ENCODE data around the gene ADGRL3.

ADGRL3 gene

DNA sequence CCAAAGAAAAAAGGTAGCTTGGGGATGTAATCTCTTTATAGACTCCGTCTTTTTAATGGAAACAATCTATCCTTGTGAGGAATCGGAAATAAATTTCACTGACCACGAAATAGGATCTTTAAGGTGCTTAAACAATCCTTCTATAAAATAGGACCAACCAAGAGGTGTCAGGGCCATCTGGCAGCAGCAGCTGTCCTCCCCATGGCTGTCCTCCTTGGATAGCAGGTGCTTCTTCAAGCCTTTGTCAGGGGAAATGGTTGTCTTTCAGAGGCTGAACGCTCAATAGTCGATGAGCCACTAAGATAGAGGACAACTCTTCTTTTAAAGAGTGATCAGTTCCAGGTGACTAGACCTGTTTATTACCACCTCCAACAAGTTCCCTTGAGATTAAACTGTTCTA lies 231.0 kb downstream of the ADGRL3 start:
- DNase-seq: no peak

- no peak for DNase-seq
Measured at GRCh38 chr4:61437923-61438322, 237.8 kb downstream of the ADGRL3 start.

DNA sequence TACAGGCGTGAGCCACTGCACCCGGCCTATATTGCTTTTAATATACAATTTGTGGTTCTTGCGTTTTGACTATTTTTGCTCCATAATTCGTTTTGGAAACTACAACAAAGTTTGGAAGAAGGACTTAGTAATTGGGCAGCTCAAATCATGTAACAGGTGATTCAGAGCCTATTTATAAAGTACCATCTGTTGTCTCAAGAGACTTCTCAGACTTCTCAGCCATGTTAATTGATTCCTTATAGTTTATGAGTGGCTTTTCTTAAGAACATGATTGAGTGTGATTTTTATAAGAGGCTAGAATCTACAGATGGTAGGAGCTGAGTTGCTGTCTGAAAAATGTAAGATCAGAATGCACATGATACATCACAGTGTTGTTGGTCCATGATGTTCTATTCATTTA lies 240.2 kb downstream of the ADGRL3 start:
- DNase-seq: no peak

GRCh38 chr4:61442936-61443335 lies 242.8 kb downstream of the ADGRL3 start:
- no peak for DNase-seq

GRCh38 chr4:61443813-61444510 lies 243.8 kb downstream of the ADGRL3 start:
- no peak for DNase-seq

DNA sequence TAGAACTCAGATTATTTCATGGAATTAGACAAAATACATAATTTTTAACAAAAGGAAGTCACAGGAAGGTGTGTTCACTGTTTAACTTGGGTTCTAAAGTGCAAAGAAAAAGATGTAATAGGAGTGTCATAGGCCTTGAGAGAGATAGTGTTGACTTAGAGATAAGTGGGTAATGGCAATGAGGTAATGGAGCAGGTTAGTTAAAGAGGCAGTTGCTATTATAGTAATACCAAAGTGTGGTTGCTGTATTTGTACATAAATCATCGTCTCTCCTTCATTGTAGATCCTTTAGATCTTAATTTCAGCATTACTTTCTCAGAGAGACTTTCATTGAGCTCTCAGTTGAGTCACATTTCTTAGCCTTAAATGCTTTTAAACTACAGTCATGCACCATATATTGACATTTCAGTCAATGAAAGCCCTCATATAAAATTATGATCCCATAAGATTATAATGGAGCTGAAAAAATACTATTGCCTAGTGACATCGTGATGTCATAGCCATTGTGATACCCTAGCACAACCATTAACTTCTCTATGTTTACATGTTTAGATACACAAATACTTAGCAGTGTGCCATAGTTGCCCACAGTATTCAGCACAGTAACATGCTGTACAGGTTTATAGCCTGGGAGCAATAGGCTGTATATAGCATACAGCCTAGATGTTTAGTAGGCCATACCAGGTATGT lies 245.4 kb downstream of the ADGRL3 start:
- no peak for DNase-seq

GRCh38 chr4:61446941-61447340 lies 246.8 kb downstream of the ADGRL3 start:
- no peak for DNase-seq

DNA sequence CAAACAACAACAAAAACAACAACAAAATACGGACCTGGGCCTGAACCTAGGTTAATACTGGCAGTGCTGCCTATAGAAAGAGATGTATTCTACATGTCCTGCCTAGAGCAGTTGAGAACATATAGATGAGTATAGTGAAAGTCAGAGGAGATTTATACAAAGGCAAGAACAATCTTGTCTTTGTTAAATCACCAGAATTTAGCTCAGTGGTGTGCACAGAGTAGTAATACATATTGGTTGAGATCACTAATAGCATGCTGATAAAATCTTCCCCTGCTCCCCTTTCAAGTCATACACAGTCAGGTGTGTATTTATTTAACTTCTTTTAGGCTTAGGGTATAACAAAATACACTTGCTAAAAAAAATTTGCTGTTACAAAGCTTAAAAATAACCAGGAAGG lies 247.8 kb downstream of the ADGRL3 start:
- DNase-seq: no peak

- DNase-seq: no peak
Measured at GRCh38 chr4:61451935-61452334, 251.8 kb downstream of the ADGRL3 start.

- no peak for DNase-seq
Measured at GRCh38 chr4:61461956-61462355, 261.8 kb downstream of the ADGRL3 start.

DNA sequence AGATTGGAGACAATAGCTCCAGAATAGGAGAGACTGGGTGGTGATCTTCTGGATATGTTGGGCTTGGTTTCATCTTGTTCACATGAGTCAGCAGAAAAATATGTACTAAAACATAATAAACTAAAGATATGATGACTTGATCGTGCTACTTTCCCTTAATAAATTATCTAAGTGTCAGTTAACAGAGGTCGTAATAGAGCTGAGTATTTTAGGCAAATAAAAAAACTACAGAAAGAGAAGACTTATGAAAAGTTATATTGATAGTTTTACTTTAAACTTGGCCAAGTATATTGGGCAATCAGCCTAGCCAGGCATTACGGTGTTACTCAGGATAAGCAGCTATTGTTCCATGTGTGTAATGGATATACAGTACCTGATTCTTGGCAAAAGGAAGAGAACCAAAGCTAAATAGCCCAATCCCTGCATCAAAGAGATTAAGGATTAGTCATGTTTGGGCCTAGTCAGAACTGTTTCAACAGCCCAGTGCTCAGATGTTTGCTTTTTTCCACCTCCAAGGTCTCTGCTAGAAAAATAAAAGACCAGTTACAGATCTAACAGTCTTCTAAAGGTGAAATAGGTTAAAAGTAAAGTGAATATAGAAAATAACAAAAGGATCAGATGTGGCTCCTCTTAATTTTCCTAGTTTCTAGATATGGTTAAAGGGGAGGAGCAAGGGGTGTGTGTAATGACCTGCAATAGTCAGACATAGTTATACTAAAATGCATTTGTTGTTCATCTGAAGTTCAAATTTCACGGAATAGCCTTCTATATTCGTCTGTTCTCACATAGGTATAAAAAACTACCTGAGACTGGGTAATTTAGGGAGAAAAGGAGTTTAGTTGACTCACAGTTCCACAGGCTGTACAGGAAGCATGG lies 262.6 kb downstream of the ADGRL3 start:
- DNase-seq: no peak

- DNase-seq: no peak
Measured at GRCh38 chr4:61468024-61468720, 268.0 kb downstream of the ADGRL3 start.

- DNase-seq: no peak
Measured at GRCh38 chr4:61473306-61473705, 273.2 kb downstream of the ADGRL3 start.

DNA sequence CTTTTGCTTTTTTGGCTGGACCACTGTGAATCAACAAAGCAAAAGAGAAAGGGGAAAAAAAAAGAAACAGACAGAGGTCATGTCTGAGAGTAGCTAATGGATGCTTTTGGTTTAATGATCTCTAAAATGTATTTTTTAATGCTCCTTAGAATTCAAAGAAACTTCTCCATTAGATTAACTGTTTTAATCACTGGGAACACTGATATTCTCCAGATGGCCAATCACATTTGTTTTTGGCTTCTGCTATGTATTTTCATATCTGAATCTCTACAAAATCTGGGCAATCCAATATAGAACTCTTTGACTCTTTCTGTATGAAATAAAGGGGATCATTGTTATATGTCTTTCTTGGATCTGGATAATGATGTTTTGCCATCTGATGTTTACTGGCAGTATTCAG lies 278.2 kb downstream of the ADGRL3 start:
- DNase-seq: no peak

DNA sequence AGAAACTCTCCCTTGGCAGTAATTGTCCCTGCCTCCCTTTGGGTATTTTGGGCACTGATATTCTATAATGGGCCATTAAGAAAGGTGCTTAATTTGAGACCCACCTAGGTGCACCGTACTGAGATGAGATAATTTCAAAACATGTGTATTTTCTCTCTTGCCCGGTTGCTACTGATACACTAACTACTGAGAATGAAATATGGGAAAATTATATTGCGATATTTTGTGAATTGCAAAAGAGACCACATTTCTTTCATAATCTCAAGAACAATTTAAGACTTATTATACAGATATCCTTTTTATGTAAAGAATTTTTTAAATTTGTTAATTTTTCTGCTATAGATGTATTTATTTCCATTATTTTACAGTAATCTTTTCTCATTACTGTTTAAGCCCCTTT lies 284.9 kb downstream of the ADGRL3 start:
- DNase-seq: no peak

DNA sequence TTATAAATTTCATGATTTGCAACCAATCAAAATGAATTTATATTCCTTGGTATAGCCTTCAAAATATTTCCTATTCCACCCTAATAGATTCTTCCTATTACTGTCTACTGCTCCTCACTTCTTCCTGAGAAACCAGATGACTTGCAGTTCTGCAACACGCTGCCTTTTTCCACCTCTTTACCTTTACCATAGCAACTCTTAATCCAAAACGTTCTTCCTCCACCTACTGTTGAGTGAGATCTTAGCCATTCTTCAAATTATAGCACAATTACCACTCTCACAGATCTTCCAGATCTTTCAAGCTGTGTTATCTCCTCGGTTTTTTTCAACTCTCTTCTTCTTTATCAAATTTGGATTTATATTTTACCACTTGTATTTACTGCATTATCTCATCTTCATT lies 289.8 kb downstream of the ADGRL3 start:
- DNase-seq: no peak

DNA sequence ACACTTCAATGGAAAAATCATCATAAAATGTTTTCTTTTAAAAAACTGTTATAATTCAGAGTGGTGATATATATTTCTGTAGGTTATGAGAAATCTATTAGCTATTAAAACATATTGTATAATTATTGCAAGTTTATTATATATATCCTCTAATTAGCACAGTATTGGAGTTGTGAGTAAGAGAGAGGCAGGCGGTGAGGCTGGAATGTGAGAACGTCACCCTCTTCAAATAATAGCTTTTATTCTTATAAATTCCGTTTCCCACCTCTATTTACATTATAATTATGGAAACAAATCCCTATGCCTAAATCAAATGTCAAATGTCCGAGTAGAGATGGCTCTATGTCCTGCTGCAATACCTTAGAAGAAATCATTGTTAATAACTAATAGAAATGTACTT lies 292.9 kb downstream of the ADGRL3 start:
- no peak for DNase-seq

GRCh38 chr4:61493470-61493869 lies 293.3 kb downstream of the ADGRL3 start:
- DNase-seq: no peak

- no peak for DNase-seq
Measured at GRCh38 chr4:61500883-61501282, 300.8 kb downstream of the ADGRL3 start.

DNA sequence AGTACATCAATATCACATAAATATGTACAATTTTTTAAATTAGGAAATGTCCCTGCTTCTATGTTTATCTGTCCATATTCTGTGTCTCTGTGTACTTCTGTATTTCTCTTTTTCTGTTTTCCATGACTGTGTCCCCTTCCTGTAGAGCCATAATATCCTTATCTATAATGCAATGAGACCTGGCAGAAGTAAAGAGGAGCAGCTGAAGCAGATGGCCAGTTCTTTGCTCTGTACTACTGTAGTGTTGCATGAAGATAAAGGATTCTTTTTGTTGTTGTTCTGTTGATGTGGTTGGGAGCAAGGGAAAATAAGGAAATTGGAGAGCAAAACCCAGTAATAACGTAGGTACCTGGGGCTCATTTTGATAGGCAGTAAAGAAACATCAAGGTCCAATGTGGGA lies 301.7 kb downstream of the ADGRL3 start:
- DNase-seq: no peak

GRCh38 chr4:61505773-61506685 lies 305.9 kb downstream of the ADGRL3 start:
- DNase-seq: no peak

GRCh38 chr4:61507091-61507490 lies 307.0 kb downstream of the ADGRL3 start:
- DNase-seq: no peak
